ENCODE data around the gene OSTF1.
A peak's percentile ranks its signal among the peaks of the same experiment; 100 is the strongest.

The OSTF1 gene, protein sequence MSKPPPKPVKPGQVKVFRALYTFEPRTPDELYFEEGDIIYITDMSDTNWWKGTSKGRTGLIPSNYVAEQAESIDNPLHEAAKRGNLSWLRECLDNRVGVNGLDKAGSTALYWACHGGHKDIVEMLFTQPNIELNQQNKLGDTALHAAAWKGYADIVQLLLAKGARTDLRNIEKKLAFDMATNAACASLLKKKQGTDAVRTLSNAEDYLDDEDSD

GRCh38 chr9:75087824-75088645 lies at the start of gene OSTF1, which contains the start of gene NMRK1:
Gene OSTF1, plus strand, starts transcription at chr9:75088514. Its CDS starts 179 bp downstream, at chr9:75088693.
Gene NMRK1, minus strand, starts transcription at chr9:75088155. Its CDS starts 5,040 bp downstream, at chr9:75083115.
- DNase-seq, result peak; percentile 97

DNA sequence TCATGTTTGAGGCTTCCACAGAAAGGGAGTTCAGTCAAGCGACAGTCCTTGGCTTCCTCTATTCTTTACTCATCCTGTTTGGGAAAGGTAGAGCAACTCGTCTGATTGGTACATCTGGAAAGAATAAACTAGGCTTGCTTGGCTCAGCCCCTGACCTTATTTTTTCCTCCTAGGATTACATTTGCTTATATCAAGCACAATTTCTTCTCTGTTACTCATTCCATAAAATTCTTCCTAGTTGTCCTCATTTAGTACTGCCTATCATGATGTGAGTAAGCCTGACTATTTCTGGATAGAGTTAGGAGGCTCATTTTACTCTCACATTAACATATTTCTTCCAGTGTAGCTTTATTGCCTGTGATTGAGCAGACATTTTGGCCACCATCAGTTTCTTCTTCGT lies 49.3 kb upstream of the OSTF1 start:
- no peak for DNase-seq

GRCh38 chr9:75039801-75040200 lies 48.5 kb upstream of the OSTF1 start:
- DNase-seq, result no peak

GRCh38 chr9:75041041-75041440 lies 47.3 kb upstream of the OSTF1 start:
- no peak for DNase-seq

DNA sequence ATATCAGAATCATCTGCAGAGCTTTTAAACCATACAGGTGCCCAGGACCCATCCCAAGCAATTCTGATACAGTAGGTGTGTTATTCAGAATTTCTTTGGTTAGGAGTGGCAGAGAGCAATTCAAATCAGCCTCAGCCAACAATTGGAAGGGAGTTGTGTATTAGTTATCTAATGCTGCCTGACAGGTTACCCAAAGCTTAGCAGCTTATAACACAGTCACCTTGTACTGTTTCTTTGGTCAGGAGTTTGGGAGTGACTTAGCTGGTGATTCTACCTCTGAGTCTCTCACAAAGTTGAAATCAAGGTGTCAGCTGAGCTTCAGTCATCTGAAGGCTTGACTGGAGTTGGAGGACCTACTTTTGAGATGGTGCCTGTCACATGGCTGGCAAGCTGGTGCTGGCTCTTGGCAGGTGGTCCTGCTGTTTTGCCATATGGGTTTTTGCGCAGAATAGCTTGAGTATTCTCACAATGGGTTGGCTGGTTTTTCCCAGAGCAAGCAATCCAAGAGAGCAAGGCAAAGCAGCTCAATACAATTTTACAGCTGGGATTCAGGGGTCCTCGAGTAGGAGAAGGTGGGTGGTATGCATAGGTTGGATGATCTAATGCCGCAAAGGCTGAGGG lies 41.5 kb upstream of the OSTF1 start:
- no peak for DNase-seq

DNA sequence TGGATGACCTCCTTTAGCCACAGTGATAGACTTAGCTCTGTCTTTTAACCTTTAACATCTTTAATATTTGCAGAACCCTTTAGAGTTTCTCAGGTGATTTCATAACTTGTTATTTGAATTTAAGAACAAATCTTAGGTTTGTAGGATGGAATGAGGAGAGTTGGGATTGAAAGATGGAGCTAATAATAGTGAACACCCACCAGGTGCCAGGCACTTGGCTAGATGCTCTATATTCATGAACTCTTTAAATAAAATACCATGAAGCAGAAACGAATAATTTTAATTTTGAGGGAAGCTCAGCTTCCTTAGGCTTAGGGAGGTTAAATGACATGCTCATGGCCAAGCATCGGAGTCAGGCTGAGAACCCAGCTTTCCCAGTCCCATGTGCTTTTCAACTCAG lies 40.8 kb upstream of the OSTF1 start:
- no peak for DNase-seq

DNA sequence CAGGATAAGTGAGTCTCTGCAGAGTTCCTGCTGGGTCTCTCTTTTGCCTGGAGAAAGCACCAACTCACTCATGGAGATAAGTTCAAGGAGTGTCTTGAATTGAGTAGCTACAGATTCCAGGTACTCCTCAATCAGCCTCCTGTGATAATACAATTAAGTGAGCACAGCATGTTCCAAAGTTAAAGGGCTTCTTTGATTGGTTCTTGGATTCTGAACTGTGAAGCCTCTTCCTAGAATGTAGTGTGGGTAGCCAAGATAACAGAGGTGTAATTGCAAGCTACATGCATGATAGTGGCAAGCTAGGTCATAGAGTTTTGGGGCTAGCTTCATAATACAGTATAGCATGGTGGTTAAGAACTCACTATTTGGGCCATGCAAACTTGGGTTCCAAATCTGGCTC lies 37.0 kb upstream of the OSTF1 start:
- DNase-seq, result no peak

DNA sequence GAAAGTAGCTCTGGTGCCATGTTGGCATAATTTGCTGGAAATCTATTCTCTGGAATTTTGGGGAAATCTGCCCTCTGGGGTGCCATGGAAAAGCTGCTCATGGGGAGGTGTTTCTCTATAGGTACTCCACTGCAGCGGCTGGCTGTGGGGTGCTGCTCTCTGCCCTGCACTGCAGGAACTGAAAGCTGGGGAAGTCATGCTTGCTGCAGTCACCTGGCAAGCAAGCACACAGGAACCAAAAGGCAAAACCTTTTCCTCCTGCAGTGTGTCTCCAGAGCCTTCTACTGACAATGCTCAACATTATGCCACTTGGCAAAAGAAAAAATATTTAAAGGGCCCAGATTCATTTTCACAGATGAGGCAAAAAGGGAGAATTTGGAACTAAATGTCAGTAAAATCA lies 34.4 kb upstream of the OSTF1 start:
- DNase-seq, result no peak

DNA sequence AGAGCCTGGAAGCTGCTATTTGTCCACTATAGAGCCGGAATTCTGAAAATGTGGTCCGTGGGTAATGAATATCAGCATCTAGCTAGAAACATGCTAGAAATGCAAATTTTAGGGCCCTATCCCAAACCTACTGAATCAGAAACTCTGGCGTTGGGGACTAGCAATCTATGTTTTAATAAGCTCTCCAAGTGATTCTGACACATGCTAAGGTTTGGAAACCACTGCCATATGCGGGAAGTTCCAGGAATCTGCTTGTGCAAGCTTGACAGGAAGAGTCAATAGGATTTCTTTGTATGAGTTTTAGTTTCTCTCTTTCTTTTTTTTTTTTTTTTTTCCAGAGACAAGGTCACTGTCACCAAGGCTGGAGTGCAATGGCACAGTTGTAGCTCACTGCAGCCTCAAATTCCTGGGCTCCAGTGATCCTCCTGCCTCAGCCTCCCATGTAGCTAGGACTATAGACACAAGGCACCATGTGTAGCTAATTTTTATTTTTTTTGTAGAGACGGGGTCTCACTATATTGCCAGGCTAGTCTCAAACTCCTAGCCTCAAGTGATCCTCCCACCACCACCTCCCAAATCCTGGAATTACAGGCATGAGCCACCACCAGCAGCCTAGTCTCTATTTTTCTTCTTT lies 33.8 kb upstream of the OSTF1 start:
- no peak for DNase-seq

DNA sequence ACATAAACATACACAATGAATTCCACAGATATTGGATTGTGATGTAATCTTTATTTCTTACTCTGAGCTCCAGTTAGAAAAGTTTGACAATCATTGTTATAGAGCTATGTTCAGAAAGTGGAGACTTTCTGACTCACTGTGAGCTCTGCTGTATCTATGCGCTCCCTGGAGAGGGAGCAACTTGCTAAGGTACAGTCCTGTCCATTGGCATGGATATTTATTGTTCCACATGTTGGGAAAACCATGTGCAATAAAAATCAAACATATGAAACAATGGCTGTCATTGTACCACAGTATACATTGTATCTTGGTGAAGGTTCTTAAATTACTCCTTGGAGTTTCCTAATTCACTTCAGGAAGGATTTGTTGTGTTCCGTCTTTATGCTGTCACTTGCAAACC lies 27.1 kb upstream of the OSTF1 start:
- no peak for DNase-seq

GRCh38 chr9:75063556-75064305 lies 24.6 kb upstream of the OSTF1 start:
- no peak for DNase-seq

DNA sequence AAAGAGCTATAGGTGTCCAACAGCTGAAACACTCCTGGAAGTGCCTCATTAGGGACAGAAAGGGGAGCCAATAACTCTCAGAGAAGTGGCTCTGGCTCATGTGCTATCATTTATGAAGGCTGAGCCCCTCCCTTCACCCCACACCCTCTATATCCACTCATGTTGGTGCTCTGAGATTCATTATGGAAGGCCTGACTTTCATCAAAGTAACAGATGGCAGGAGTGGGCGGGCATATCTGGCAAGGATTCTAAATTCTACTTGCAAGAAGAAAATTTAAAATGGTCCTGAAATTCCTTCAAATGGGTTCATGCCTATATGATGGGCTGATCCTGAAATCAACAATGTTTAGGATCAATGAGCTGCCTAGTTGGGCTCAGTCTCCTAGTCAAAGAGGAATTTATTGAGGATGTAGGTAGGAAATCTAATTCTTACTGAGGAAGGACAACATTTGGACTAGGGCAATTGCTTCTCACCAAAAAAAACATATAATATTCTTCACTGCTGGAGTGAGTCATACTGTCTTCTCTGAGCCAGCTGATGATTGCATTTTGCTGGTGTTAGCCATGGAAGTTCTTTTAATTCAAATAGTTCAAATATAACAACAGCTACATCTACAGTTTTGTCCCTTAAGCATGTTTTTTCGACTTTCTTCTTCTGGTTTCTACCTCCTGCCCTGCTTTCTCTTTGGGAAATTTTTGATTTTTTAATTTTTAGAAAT lies 23.8 kb upstream of the OSTF1 start:
- no peak for DNase-seq

- DNase-seq, result no peak
Observed at GRCh38 chr9:75065510-75065909, 22.8 kb upstream of the OSTF1 start.

DNA sequence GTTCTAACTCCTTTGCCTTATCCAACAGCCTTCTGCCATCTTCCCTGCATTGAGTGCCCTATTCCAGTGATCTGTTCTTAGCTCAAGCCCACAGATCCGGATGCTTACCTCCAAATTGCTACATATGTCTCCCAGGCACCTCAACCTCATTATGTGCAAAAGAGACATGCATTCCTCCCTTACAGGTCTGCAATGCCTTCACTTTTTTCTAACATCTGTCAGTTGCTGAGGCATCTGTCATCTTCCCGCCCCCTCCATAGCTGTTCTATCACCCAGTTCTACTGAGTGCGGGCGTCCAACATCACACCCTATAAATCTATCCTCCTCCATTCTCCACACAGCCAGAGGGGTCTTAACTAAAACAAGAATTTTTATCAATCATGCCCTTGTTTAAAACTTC lies 20.4 kb upstream of the OSTF1 start:
- DNase-seq, result no peak

- DNase-seq, result no peak
Observed at GRCh38 chr9:75069171-75069570, 19.1 kb upstream of the OSTF1 start.

- no peak for DNase-seq
Observed at GRCh38 chr9:75071530-75072122, 16.7 kb upstream of the OSTF1 start.

- no peak for DNase-seq
Observed at GRCh38 chr9:75072895-75073294, 15.4 kb upstream of the OSTF1 start.

- no peak for DNase-seq
Observed at GRCh38 chr9:75081632-75082031, 6.7 kb upstream of the OSTF1 start.

DNA sequence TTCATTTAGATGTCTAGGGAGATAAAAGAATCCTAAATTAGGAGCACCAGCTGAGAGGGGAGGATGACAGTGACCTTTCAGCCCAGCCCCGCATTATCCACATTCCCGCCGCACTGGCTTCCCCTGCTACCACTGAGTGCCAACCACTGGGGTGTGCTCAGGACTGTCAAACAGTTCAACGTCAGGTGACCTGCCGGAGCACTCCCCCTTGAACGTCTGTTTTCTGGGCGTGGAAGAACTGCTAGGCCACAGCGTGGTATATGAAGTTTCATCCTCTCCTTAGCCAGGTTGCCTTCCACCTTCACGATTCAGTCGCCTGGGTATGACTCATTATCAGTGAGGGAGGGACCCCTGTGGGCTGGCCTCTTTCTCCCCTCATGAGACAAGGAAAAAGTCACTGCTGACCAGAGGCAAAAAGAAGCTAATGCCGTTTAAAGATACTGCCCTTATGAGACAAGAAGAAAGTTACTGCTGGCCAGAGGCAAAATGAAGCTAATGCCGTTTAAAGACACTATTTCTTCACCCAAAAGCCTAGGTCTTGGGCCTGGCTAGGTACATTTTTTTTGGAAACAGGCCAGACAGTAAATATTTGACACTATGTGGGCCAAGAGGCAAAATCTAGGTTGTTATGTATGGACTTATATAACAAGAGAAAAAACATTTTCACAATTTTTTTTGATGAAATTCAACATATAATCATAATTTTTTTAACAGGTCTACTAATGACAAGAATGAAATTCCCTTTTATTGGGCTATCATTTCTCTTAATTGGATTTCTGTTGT lies 4.9 kb upstream of the OSTF1 start:
- DNase-seq, result no peak

DNA sequence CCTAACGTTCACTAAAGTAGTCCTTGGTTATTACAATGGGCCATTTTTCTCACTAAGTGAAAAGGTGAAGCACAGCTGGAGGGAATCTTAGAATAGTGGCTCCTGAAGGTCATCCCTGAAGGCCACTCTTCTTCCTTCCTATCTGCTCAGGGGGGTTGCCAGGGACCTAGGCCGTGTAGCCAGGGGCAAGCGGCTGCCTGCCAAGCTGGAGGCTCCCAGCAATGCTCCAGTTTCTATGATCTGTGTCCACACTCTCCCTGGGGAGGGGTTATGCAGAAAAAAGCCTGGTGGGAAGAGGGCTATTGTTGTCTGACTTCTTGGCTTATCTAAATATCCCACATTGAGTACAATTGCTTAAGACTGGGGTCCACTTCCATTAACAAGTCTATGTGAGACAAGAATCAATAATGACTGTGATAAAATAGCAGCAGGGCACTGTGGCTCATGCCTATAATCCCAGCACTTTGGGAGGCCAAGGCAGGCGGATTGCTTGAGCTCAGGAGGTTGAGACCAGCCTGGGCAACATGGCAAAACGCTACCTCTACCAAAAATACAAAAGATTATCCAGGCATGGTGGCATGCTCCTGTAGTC lies 4.1 kb upstream of the OSTF1 start:
- no peak for DNase-seq

Measured in NCI-H774 (cell line).